OCI-LY7 (cell line): ENCODE results near the gene NTSR1. TPM values are rescaled to one million over a fixed set of nuclear protein-coding genes. Genes with fewer than 3 reads are reported as not detected.

Experiments used
- BruUV-seq: library from RNA; stranded (reverse); fragments of 400-500 nt; replicated peaks from 2 replicates; lab custom pipeline; 2021; lab: Mats Ljungman, UMichigan
- CTCF ChIA-PET: fragments of 300-600 bp; sonication (Branson Sonifier 250); formaldehyde crosslinking; loops from one replicate; lab custom pipeline; 2022; ENCODE audit warnings: antibody characterized with exemption; ENCODE audit not compliant: unreplicated experiment; lab: Charles Lee
- POLR2A ChIA-PET: fragments of 300-600 bp; sonication (Branson Sonifier 250); formaldehyde crosslinking; loops from one replicate; lab custom pipeline; 2022; ENCODE audit warnings: antibody characterized with exemption; lab: Charles Lee
- DNase-seq: peaks from one replicate; pipeline ENCODE4 v3.0.0-alpha.2; 2015; ENCODE audit warnings: low spot score
- H2AFZ ChIP-seq: fragments of 200-600 bp; sonication (generic), shearing (Covaris generic); 2 replicates; pipeline ENCODE4 v1.6.1; 2014; ENCODE audit warnings: mild to moderate bottlenecking, antibody characterized with exemption, low read length, moderate library complexity
- H3K27ac ChIP-seq: fragments of 200-600 bp; sonication (generic); 2 replicates; pipeline ENCODE4 v1.5.1; 2014; ENCODE audit warnings: mixed run types, low read depth, mild to moderate bottlenecking, moderate library complexity, low read length, inconsistent platforms; ENCODE audit not compliant: poor library complexity, severe bottlenecking
- H3K36me3 ChIP-seq: fragments of 200-600 bp; sonication (generic); 2 replicates; pipeline ENCODE4 v1.6.1; 2014; ENCODE audit warnings: mild to moderate bottlenecking, antibody characterized with exemption, low read length, moderate library complexity, mixed read lengths; ENCODE audit not compliant: insufficient read depth
- H3K4me1 ChIP-seq: fragments of 200-600 bp; sonication (generic); 2 replicates; pipeline ENCODE4 v1.5.1; 2014; ENCODE audit warnings: mild to moderate bottlenecking, low read length; ENCODE audit not compliant: insufficient read depth, poor library complexity, severe bottlenecking
- H3K4me2 ChIP-seq: fragments of 200-600 bp; sonication (generic); 2 replicates; pipeline ENCODE4 v1.6.1; 2014; ENCODE audit warnings: mild to moderate bottlenecking, low read length
- H3K4me3 ChIP-seq: fragments of 200-600 bp; sonication (generic); 2 replicates; pipeline ENCODE4 v1.5.1; 2014; ENCODE audit warnings: mild to moderate bottlenecking, low read depth, low read length; ENCODE audit not compliant: poor library complexity, severe bottlenecking
- H3K79me2 ChIP-seq: fragments of 200-600 bp; sonication (generic); 2 replicates; pipeline ENCODE4 v1.6.1; 2016; ENCODE audit warnings: low read depth, mild to moderate bottlenecking, low read length, moderate library complexity, mixed read lengths; ENCODE audit not compliant: insufficient read depth
- H3K9me2 ChIP-seq: fragments of 200-600 bp; sonication (generic); 2 replicates; pipeline ENCODE4 v1.6.1; 2016; ENCODE audit warnings: mild to moderate bottlenecking, low read length, mixed read lengths; ENCODE audit not compliant: insufficient read depth
- H3K9me3 ChIP-seq: fragments of 200-600 bp; sonication (generic); 2 replicates; pipeline ENCODE4 v1.6.1; 2014; ENCODE audit warnings: mild to moderate bottlenecking, mixed run types, low read length, mixed read lengths
- H4K20me1 ChIP-seq: fragments of 200-600 bp; sonication (generic); 2 replicates; pipeline ENCODE4 v1.6.1; 2014; ENCODE audit warnings: mild to moderate bottlenecking, antibody characterized with exemption, low read length, moderate library complexity, mixed read lengths; ENCODE audit not compliant: insufficient read depth
- EZH2phosphoT487 ChIP-seq: fragments of 200-600 bp; sonication (generic); IDR thresholded peaks from 2 replicates; pipeline ENCODE4 v1.6.1; 2018; ENCODE audit warnings: low read depth, borderline replicate concordance, mild to moderate bottlenecking, mixed run types, antibody characterized with exemption, low read length, moderate library complexity, mixed read lengths
- intact Hi-C: fragments of 100-400 bp; cut with micrococcal nuclease; formaldehyde crosslinking; loops from one replicate; pipeline ENCODE4 v1.10.0; 2022; ENCODE audit not compliant: unreplicated experiment
- total RNA-seq, 2 experiments: library from RNA; depleted of rRNA in 1 of 2; stranded (reverse); fragments of >200 nt in 1 of 2; shearing (Covaris generic) in 1 of 2; gene quantifications; 2 replicates each; pipeline ENCODE4 v1.2.3, GENCODE V29; 2014 to 2022
- TF ChIP-seq, protein P1 (sequence below): fragments of 200-600 bp; sonication (generic); conservative IDR thresholded peaks from 2 replicates; pipeline ENCODE4 v1.5.1; 2014; ENCODE audit warnings: mild to moderate bottlenecking, antibody characterized with exemption, low read length, moderate library complexity, mixed read lengths

Gene NTSR1
- total RNA-seq, 2 experiments from 2014 or later, result not detected

DNA sequence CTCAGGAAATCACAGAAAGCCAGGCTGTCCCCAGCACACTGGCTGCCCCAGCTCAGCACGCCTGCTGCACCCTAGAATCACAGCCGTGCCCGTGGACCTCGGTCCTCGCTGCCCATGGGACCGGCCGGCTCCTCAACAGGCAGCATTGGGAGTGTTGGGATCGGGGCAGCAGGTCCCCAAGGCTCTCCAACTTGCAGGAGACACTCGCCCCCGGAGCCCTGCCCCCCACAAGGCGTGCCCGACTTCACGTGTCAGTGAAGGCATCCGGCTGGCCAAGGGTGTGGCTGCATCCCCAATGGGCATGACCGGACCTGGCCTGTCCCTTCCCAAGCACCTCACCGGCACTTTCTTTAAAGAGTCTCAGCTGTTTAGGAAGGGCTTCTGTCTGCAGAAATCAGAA lies 3.0 kb upstream of the NTSR1 start:
- Histone ChIP-seq H3K27ac (no peak overlapping the region), H3K9me2 (no peaks in the 10 kb centered on the region), H2AFZ (no peak overlapping the region), H3K9me3 (no peaks in the 10 kb centered on the region), H4K20me1 (no peaks in the 10 kb centered on the region), H3K4me1 (no peaks in the 10 kb centered on the region), H3K36me3 (no peaks in the 10 kb centered on the region), H3K4me2 (no peak overlapping the region), H3K4me3 (no peak overlapping the region), H3K79me2 (no peaks in the 10 kb centered on the region)
- ChIA-PET CTCF (no interaction called here), POLR2A (no interaction called here)
- no TSS peak for BruUV-seq
- no peak for DNase-seq
- intact Hi-C loops, result no loop called here
- TF ChIP-seq EZH2phosphoT487, result no peak
- TF ChIP-seq, protein P1, sequence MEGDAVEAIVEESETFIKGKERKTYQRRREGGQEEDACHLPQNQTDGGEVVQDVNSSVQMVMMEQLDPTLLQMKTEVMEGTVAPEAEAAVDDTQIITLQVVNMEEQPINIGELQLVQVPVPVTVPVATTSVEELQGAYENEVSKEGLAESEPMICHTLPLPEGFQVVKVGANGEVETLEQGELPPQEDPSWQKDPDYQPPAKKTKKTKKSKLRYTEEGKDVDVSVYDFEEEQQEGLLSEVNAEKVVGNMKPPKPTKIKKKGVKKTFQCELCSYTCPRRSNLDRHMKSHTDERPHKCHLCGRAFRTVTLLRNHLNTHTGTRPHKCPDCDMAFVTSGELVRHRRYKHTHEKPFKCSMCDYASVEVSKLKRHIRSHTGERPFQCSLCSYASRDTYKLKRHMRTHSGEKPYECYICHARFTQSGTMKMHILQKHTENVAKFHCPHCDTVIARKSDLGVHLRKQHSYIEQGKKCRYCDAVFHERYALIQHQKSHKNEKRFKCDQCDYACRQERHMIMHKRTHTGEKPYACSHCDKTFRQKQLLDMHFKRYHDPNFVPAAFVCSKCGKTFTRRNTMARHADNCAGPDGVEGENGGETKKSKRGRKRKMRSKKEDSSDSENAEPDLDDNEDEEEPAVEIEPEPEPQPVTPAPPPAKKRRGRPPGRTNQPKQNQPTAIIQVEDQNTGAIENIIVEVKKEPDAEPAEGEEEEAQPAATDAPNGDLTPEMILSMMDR, result no peak

DNA sequence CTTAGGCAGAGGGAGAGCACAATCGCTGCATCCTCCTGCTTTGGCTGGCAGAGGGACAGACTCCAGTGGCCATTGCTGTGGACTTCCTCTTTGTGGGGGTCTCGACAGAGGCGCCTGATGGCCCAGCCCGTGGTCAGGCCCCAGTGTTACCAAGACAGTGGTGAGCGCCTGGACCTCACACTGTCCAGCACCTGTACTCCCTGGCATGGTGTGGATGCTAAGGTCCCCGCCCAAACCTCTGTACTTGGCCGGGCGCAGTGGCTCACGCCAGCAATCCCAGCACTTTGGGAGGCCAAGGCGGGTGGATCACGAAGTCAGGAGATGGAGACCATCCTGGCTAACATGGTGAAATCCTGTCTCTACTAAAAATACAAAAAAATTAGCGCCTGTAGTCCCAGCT lies 2.3 kb upstream of the NTSR1 start:
- Histone ChIP-seq H3K36me3 (no peaks in the 10 kb centered on the region), H3K79me2 (no peaks in the 10 kb centered on the region), H3K9me3 (no peaks in the 10 kb centered on the region), H3K4me1 (no peaks in the 10 kb centered on the region), H3K4me3 (no peak overlapping the region), H3K9me2 (no peaks in the 10 kb centered on the region), H3K27ac (no peak overlapping the region), H3K4me2 (no peak overlapping the region), H2AFZ (no peak overlapping the region), H4K20me1 (no peaks in the 10 kb centered on the region)
- TF ChIP-seq EZH2phosphoT487, result no peak
- TF ChIP-seq, protein P1, result no peak
- ChIA-PET CTCF (no interaction called here), POLR2A (no interaction called here)
- BruUV-seq, result no TSS peak
- intact Hi-C loops, result no loop called here
- no peak for DNase-seq

DNA sequence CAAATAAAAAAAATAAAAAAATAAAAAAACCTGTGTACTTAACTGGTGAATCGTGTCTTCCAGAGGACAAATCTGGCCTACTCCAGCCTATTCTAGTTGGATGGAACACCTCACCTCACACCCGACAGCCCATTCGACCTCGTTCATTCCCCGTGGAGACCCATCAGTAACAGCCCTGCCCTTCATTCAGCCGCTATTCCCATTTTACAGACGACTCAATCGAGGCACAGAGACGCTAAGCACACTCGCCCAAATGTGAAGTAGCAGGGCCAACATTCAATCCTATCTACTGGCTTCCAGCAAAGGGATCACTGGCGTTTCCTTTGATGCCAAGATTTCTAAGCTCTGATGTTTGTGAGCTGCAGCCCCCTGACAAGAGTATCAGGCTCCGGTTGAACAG lies 1.8 kb upstream of the NTSR1 start:
- POLR2A ChIA-PET, result interaction anchor here (0.6 kb wide), 1 partner anchor 343 kb away, joined by 5 read pairs; no protein-coding TSS in a partner anchor
- Histone ChIP-seq H3K79me2 (no peaks in the 10 kb centered on the region), H3K9me2 (no peaks in the 10 kb centered on the region), H2AFZ (no peak overlapping the region), H3K4me2 (no peak overlapping the region), H3K9me3 (no peaks in the 10 kb centered on the region), H4K20me1 (no peaks in the 10 kb centered on the region), H3K36me3 (no peaks in the 10 kb centered on the region), H3K4me1 (no peaks in the 10 kb centered on the region), H3K4me3 (no peak overlapping the region), H3K27ac (no peak overlapping the region)
- BruUV-seq, result no TSS peak
- intact Hi-C loops, result no loop called here
- TF ChIP-seq, protein P1, result no peak
- TF ChIP-seq EZH2phosphoT487, result no peak
- CTCF ChIA-PET, result interaction anchor here (0.6 kb wide), 1 partner anchor 46 kb away, joined by 5 read pairs; no protein-coding TSS in a partner anchor
- DNase-seq, result no peak
